AG04449 (cell line): Measurements from ENCODE around the gene ENG.

Source experiments
- CTCF ChIA-PET: fragments of 350-600 bp; formaldehyde crosslinking; extraction: SDS; loops from one replicate; lab custom pipeline; 2021; ENCODE audit warnings: antibody characterized with exemption; lab: Yijun Ruan, JAX
- POLR2A ChIA-PET: fragments of 400-600, 350-600 bp; formaldehyde crosslinking; extraction: SDS; loops from one replicate; lab custom pipeline; 2020; ENCODE audit warnings: antibody characterized with exemption, inconsistent platforms; lab: Yijun Ruan, JAX
- DNase-seq: peaks from one replicate; pipeline ENCODE4 v3.0.0-alpha.2; 2010; ENCODE audit warnings: low read depth, low spot score
- H3K4me3 ChIP-seq: 2 replicates; pipeline ENCODE4 v1.5.1; 2011; ENCODE audit warnings: low read depth, mild to moderate bottlenecking, control low read depth, low read length
- TF ChIP-seq, protein P1 (sequence below): IDR thresholded peaks from one replicate; pipeline ENCODE4 v1.5.1; 2011; ENCODE audit warnings: mild to moderate bottlenecking, moderate library complexity, low read length, control low read depth, inconsistent platforms; ENCODE audit not compliant: insufficient read depth; ENCODE audit errors: missing control alignments

The ENG gene

DNA sequence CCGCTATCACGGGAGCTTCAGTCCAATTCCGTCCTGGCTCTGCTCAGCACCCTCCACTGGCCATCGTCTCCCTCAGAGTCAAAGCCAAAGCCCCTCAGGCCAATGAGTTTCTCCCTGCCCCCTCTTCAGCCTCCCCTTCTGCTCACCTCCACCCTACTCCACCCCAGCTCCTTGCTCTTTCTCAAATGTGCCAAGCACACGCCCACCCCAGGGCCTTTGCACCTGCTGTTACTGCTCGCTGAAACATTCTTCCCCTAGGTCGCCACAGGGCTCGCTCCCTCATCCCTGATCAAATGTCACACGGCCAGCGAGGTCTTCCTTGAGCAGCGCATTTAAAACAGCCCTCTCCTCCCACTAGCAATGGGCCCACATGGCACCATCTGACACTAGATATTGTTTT, 6.3 kb upstream of the ENG start:
- no peak for DNase-seq
- ChIA-PET POLR2A (no interaction called here), CTCF (interaction anchor here (1.2 to 10.3 kb wide), 2 partner anchors 9 to 13 kb away, joined by 3 to 128 read pairs; no protein-coding TSS in a partner anchor)
- TF ChIP-seq, protein P1, sequence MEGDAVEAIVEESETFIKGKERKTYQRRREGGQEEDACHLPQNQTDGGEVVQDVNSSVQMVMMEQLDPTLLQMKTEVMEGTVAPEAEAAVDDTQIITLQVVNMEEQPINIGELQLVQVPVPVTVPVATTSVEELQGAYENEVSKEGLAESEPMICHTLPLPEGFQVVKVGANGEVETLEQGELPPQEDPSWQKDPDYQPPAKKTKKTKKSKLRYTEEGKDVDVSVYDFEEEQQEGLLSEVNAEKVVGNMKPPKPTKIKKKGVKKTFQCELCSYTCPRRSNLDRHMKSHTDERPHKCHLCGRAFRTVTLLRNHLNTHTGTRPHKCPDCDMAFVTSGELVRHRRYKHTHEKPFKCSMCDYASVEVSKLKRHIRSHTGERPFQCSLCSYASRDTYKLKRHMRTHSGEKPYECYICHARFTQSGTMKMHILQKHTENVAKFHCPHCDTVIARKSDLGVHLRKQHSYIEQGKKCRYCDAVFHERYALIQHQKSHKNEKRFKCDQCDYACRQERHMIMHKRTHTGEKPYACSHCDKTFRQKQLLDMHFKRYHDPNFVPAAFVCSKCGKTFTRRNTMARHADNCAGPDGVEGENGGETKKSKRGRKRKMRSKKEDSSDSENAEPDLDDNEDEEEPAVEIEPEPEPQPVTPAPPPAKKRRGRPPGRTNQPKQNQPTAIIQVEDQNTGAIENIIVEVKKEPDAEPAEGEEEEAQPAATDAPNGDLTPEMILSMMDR: no peak
- no peak overlapping the region for H3K4me3 ChIP-seq

DNA sequence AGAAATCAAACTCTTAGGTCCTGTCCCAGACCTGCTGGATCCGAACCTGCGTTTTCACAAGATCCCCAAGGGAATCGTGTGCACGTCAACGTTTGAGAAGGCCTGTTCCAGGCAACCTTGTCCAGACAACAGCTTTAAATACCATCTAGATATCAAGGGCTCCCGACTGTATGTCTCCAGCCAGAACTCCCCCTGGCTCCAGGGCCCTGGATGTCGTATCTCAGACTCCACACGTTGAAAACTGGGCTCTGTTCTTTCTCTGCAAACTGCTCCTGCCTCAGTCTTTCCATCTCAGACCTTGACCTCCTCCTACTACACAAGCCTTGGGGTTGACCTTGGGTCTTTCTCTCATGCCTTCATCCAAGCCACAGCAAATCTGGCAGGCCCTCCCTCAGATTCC, 5.8 kb upstream of the ENG start:
- H3K4me3 ChIP-seq: no peak overlapping the region
- DNase-seq: no peak
- ChIA-PET POLR2A (no interaction called here), CTCF (interaction anchor here (1.2 to 10.3 kb wide), 2 partner anchors 9 to 14 kb away, joined by 3 to 128 read pairs; no protein-coding TSS in a partner anchor)
- TF ChIP-seq, protein P1: no peak

GRCh38 chr9:127858041-127858512, 3.6 kb upstream of the ENG start:
- H3K4me3 ChIP-seq: no peak overlapping the region
- TF ChIP-seq, protein P1: no peak
- DNase-seq: no peak
- CTCF ChIA-PET: interaction anchor here (10.3 kb wide), 1 partner anchor 12 kb away, joined by 128 read pairs; no protein-coding TSS in a partner anchor
- POLR2A ChIA-PET: interaction anchor here (1.0 kb wide), 1 partner anchor 57 kb away, joined by 3 read pairs; no protein-coding TSS in a partner anchor

- POLR2A ChIA-PET: interaction anchor here (1.0 kb wide), 1 partner anchor 56 kb away, joined by 3 read pairs; no protein-coding TSS in a partner anchor
- CTCF ChIA-PET: interaction anchor here (10.3 kb wide), 1 partner anchor 12 kb away, joined by 128 read pairs; no protein-coding TSS in a partner anchor
- no peak overlapping the region for H3K4me3 ChIP-seq
- TF ChIP-seq, protein P1: no peak
- no peak for DNase-seq
Measured at GRCh38 chr9:127857278-127857677, 2.8 kb upstream of the ENG start.

DNA sequence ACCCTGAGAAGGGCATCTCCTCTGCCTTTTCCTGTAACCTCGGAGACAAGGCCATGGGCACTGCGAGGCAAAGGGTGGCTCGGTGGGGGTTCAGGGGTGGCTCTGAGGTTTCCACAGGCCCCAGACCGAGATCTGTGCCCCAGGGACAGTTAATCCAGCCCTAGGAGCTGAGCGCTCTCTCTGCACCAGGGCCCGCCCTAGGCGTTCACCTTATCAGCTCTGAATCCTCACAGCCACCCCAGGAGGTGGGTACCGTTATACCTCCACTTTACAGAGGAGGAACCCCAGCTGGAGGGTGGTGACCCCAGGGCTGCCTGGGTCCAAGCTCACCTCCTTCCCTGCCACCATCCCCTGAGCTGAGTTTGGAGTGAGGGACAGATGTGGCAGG, 2.3 kb upstream of the ENG start:
- H3K4me3 ChIP-seq: no peak overlapping the region

DNA sequence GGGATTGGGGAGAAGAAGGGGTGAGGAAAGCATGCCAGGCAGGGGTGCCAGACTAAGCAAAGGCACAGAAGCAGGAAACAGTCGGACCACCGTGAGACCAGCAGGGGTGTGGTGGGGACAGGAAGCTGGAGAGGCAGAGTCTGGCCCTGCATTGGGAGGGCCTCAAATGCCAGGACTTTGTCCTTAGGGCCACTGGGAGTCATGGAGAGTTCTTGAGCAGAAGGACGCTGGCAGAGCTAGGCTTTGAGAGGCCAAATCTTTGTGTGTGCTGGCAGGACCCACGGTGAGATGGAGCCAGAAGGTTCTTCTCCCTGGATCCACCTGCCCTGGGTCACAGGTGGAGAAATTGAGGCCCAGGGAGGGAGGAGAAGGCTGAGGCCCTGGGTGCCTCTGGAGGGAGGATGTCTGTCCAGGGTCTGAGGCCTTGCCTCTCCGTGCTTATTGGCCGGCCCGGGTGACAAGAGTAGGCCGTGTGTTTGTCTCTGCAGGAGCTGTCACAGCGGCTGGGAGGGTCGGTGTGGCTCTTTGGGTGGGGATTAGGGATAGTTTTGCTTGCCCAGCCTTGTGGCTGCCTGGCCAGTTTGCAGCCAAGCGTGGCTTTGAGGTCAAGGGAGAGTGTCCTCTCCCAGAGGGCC, 1.8 kb upstream of the ENG start:
- no peak for DNase-seq
- POLR2A ChIA-PET: interaction anchor here (1.0 kb wide), 1 partner anchor 20 kb away, joined by 3 read pairs; no protein-coding TSS in a partner anchor
- H3K4me3 ChIP-seq: no peak overlapping the region
- CTCF ChIA-PET: interaction anchor here (1.0 to 10.3 kb wide), 2 partner anchors 13 to 24 kb away, joined by 3 to 128 read pairs; no protein-coding TSS in a partner anchor
- TF ChIP-seq, protein P1: no peak

More for the DNA sequence above, 2.3 kb upstream of the ENG start:
- DNase-seq: no peak
- POLR2A ChIA-PET: no interaction called here
- TF ChIP-seq, protein P1: no peak
- CTCF ChIA-PET: interaction anchor here (10.3 kb wide), 1 partner anchor 13 kb away, joined by 128 read pairs; no protein-coding TSS in a partner anchor
